SK-N-MC (cell line): ENCODE measurements around the gene CDH9.

ENCODE experiments used
- EZH2 ChIP-seq: fragments of 200-600 bp; sonication (generic); IDR thresholded peaks from one replicate; pipeline ENCODE4 v1.6.1; 2017; ENCODE audit warnings: antibody characterized with exemption
- FOXP2 ChIP-seq: optimal IDR thresholded peaks from 2 replicates; pipeline ENCODE3; 2011; ENCODE audit warnings: mild to moderate bottlenecking, moderate library complexity; ENCODE audit not compliant: insufficient read depth; ENCODE audit errors: extremely low read length, control extremely low read depth
- POLR2AphosphoS5 ChIP-seq: IDR thresholded peaks from 2 replicates; pipeline ENCODE4 v1.6.1; 2012; ENCODE audit warnings: mild to moderate bottlenecking, low read depth, low read length, borderline replicate concordance

- TF ChIP-seq EZH2: no peak
- TF ChIP-seq POLR2AphosphoS5: no peak
- no peak for TF ChIP-seq FOXP2
These were observed 12.3 kb downstream of the CDH9 start for GRCh38 chr5:27026063-27026462.
